ENCODE data around the gene PGGHG.
"Not testable (repeated sequence)": the region's sequence is repeated elsewhere in the genome, so short reads cannot be mapped to it uniquely, and the experiment has no call there.

Gene PGGHG

DNA sequence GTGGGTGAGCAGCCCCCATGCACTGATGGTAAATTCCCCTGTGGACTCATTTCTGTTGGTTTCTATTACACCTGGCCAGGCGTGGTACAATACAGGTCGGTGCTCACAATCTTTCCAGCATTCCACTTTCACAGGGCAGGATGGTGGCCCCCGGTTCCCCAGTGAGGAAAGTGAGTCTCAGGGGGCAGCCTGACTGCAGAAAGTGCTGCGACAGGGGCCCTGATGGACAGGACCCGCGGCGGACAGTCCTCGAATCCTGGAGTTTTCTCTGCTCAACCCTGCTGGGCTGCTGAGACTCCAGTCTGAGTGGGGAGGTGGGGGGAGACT, 3.1 kb upstream of the PGGHG start:
- DNase-seq = no peak

GRCh38 chr11:286977-287820, 1.7 kb upstream of the PGGHG start:
- not testable (repeated sequence) for DNase-seq

DNA sequence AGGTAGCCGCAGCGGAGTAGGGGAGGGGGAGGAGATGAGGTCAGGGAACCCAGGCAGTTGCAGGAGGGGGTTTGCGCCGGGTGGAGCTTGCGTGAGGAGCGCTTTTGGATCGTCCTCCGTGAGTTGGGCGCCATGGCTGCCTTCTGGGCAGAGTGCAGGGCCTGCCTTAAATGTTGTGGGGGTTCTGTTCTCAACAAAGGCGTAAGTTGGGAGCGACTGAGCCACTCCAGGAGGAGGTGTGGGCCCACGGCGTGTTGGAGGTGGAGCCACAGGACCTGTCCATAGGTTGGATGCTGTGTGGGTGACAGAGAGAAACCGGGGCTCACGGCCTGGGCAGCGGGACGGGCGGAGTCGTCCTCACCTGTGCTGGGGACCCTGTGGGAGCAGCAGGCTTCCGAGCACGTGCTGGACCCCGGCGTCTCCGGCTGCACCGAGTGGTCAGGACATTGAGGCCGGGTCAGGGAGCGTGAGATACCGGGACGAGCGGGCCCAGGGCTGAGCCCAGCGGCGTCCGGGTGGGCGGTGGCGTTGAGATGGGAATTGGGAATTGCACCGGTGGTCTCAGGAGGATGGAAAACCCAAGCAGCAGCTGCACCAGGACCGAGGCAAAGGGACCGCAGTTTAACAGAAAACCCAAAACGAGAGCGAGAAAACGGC, 977 bp upstream of the PGGHG start:
- no peak for DNase-seq

DNA sequence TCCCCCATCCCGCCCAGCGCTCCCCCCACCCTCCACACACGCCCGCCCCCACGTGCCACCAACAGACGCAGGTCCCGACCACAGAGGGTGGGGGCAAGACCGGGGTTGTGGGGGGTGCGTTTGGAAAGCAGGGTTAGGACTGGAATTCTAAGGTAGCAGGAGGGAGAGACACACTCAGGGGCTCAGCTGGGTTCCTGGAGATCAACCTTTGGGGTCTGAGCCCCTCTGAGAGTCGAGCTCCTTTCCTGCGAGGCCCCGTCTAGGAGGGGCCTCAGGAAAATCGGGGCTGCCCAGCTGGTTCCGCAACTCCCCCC, 429 bp downstream of the PGGHG start:
- no peak for DNase-seq

GRCh38 chr11:289712-290620, 1.0 kb downstream of the PGGHG start:
- DNase-seq = no peak

DNA sequence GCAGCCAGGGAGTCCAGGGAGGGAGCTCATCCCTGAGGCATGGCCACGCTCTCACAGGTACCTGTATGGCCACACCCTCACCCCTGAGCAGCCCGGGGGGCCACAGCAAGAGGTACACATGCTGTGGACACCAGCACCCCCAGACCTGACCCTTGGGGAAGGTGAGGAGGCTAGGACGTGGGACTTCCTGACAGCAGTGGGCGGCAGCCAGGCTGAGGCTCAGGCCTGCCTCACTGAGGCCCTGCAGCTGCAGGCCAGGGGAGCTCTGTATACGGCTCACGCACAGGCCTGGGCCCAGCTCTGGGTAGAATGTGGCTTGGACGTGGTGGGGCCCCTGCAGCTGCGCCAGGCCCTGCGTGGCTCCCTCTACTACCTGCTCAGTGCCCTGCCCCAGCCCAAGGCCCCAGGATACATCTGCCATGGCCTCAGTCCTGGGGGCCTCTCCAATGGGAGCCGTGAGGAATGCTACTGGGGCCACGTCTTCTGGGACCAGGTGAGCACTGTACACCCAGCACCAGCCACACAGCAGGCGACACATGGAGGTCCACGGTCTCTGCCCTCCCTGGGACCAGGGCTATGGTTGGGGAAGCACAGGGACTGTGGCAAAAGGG, 1.8 kb downstream of the PGGHG start:
- DNase-seq = no peak

- no peak for DNase-seq
These were observed 2.6 kb downstream of the PGGHG start for GRCh38 chr11:291281-292210.

DNA sequence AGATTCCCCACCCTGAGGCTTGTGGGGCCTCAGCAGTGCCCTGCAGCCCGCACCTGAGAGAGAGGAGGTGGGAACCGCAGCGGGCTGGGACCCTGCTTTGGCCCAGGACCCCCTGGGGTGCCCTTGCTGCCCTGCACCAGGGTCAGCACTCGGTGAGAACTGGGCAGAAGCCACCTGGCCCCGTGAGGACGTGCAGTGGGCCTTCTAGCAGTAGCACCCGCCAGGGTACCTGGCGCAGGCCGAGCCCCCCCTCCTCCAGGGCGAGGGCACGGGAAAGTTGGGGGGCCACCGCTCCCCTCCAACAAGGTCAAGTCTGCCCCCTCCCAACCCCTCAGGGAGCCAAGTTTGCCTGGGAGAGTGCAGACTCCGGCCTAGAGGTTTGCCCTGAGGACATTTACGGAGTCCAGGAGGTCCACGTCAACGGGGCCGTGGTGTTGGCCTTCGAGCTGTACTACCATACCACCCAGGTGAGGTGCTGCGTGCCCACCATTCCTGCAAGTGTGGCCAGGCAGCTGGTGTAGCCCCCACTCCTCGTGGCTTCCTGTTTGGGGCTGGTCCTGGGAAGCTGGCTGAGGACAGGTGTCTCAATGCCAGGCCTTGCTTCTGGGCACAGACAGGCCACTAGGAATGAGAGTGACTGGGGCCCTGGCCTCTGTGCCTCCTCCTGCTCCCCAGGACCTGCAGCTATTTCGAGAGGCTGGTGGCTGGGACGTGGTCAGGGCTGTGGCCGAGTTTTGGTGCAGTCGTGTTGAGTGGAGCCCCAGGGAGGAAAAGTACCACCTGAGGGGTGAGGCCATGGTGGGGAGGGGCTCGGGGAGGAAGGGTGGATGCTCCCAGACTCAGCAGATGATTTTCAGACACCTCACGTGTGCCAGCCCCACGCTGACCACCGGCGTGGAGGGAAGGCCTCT, 3.5 kb downstream of the PGGHG start:
- DNase-seq = no peak

DNA sequence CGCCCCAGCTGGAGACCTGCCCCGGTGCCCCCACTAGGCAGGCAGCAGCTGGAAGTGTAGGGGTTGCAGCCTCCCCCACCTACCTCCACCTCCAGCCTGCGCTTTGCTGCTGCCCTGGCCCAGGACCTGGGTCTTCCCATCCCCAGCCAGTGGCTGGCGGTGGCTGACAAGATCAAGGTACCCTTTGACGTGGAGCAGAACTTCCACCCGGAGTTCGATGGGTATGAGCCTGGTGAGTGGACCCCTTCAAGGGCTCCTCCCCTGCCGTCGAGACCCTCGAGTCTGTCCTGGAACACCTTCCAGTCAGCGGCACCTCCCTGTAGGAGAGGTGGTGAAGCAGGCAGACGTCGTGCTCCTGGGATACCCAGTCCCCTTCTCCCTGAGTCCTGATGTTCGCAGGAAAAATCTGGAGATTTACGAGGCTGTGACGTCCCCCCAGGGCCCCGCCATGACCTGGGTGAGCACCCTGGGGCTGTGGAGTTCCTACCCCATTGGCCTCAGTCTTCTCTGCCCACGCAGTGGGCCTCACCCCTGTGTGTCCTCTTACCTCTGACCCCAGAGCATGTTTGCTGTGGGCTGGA, 4.4 kb downstream of the PGGHG start:
- DNase-seq = no peak

GRCh38 chr11:293852-294661, 5.1 kb downstream of the PGGHG start:
- DNase-seq = no peak

GRCh38 chr11:294780-295179, 5.9 kb downstream of the PGGHG start:
- DNase-seq = no peak

DNA sequence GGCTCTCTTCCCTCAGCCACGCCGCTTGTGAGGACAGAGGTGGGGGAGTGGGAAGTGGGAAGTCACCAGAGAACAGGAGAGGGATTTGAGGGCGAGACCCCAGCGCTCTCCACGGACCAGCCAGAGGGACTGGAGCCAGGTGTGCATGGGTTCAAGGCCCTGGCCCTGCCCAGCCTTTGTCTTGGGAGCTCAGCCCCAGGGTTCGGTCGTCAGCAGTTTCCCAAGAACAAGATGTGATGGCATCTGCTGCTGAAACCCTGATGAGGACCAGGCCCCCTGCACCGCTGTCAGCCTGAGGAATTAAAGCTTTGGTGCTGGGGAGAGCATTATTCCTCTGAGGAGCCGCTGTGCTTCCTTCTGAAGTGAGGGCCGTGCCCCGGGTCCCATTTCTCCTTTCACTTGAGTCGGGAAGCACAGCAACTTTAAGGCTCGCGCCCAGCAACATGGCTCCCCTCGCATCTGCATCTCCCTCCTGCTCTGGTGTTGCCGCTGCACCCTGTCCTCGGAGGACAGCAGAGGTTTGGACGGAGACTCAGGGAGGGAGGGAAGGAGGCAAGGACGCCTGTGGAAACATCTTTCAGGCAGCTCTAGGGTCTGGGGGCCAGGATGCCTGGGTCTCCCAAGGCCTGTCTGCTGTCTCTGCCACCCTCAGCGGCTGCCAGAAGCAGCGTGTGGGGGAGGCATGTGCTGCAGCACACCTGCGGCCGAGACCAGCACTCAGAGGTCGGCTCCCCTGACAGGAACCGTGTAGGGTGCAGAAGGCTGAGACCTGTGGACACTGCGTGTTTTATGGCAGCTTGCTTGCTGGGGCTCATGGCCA, 6.6 kb downstream of the PGGHG start:
- DNase-seq = no peak

GRCh38 chr11:296171-297050, 7.5 kb downstream of the PGGHG start:
- no peak for DNase-seq

DNA sequence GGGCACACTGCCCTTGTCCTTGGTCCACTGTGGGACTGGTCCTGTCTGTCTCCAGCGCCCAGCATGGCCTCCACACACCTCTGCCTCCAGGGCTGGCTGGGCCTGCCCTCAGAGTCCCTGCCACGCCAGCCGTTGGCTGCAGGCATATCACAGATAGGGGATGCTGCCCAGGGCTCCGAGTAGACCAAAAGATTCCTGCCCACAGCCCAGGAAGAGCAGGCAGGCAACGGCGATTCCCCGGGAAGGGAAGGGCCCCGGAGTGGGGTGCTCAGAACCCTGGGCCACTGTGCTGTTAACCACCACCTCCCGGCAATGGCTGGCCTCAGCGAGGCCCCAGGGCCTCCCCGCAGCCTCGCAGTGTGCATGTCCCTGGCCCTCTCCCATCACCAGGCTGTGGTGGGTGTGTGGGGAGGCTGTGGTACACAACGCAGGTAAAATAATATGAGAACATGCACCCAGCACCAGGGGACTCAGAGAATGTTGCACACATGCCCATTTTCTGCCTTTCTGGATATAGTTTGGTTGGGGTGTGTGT, 8.2 kb downstream of the PGGHG start:
- no peak for DNase-seq

DNA sequence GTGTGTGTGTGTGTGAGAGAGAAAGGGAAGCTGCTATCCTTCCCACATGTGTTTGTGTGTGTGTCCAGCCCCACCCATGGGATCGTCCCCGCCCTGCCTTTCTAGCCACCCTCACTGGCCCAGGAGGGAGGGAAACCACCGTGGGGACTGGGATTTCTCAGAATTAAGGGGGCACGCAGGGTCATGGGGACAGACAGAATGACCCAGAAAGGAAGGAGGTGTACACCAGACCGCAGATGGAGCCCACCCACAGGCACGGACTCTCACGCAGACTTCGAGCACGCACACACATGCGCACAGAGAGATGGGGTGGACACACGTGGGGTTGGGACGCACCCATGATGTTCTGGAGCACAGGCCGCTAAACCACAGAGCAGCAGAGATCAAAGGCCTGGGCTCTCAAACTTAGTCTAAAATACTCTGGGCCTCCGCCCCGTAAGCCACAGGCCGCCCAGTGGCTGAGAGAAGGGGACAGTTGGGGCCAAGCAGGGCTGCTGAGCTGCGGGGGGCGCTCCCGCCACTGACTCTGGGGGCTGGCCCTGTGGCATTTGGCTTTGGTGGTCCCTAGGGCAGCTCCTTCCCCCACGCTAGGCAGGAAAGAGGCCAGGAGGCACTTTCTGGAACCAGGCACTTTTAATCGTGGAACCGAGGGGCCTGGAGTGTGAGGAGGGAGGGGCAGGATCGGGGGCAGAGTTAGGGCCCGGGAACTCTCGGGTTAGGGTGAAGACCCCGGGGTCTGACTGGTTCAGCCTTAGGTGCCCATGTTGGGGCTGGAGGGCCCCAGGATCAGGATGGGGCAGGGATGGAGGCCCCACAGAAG, 8.9 kb downstream of the PGGHG start:
- DNase-seq = no peak

DNA sequence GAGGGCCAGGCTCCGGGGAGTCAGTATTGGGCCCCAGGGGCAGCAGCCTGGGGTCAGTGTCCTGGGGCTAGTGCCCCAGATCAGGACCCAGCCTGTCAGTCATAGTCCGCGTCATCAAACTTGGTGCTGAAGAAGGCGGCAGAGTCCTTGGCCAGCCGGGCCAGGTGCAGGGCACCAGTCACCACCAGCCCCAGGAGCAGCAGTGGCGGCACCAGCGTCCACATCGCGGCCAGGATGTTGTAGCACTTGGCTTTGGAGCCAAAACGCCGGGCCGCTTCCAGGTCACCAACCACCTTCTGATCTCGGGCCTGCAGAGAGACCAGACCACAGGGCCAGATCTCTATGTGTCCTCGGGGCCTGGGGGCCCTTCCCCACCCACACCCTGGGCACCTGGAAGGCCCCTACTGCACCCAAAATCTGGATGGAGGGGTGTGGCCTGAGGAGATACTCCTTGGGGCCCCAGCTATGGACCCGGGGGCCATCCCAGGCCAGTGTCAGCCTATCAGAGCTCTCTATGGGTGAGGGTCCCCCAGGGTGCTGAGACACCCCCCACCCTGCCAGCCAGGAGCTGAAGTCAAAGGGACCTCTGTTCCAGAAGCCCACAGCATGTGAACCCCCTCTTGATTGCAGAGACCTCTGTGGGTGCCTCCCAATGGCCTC, 9.6 kb downstream of the PGGHG start:
- no peak for DNase-seq

Measured in NCI-H526 treated with DMSO at 0.1 percent for 48 hours (cell line).